Activated CD4-positive, alpha-beta T cell treated with anti-CD3 and anti-CD28 coated beads for 36 hours (primary cell): ENCODE data around the gene LTBP4. TPM values are rescaled to one million over a fixed set of nuclear protein-coding genes. Genes with fewer than 3 reads are reported as not detected.
"Not testable (repeated sequence)": the region's sequence is repeated elsewhere in the genome, so short reads cannot be mapped to it uniquely, and the experiment has no call there.

Experiments
- ATAC-seq: fragments of 200-7000 bp; cut with Tn5 transposase; one replicate; pipeline ENCODE4 v1.10.0; 2021; ENCODE audit warnings: mild to moderate bottlenecking, moderate library complexity
- CTCF ChIA-PET: fragments of 350-600 bp; sonication (Branson Sonifier 250); formaldehyde crosslinking; loops from one replicate; lab custom pipeline; 2021; ENCODE audit warnings: antibody characterized with exemption; lab: Charles Lee
- POLR2A ChIA-PET: fragments of 350-600 bp; sonication (Branson Sonifier 250); formaldehyde crosslinking; loops from one replicate; lab custom pipeline; 2021; ENCODE audit warnings: antibody characterized with exemption, inconsistent platforms; lab: Charles Lee
- DNase-seq: peaks from one replicate; pipeline ENCODE4 v3.0.0-alpha.2; 2020
- H3K27ac Mint-ChIP-seq: one replicate; pipeline ENCODE4 v1.8.0; 2021; ENCODE audit warnings: mixed read lengths
- H3K27me3 Mint-ChIP-seq: one replicate; pipeline ENCODE4 v1.8.0; 2021; ENCODE audit warnings: mixed read lengths
- H3K36me3 Mint-ChIP-seq: one replicate; pipeline ENCODE4 v1.8.0; 2021; ENCODE audit warnings: low read depth, mixed read lengths
- H3K4me1 Mint-ChIP-seq: one replicate; pipeline ENCODE4 v1.8.0; 2021; ENCODE audit warnings: mixed read lengths
- H3K4me3 Mint-ChIP-seq: one replicate; pipeline ENCODE4 v1.8.0; 2021; ENCODE audit warnings: mild to moderate bottlenecking, moderate library complexity, mixed read lengths
- H3K9me3 Mint-ChIP-seq: one replicate; pipeline ENCODE4 v1.8.0; 2021; ENCODE audit warnings: low read depth, mixed read lengths
- intact Hi-C, 2 experiments: fragments of 100-400 bp; cut with DNase I in 1 of 2; cut with micrococcal nuclease in 1 of 2; formaldehyde crosslinking; loops; one replicate each; pipeline versions ENCODE4 v1.14.2 to v1.15.1; 2022 to 2024; cut with DNase I, micrococcal nuclease
- total RNA-seq, 2 experiments: library from RNA; stranded (reverse); gene quantifications; one replicate each; pipeline ENCODE4 v1.2.3, GENCODE V29; 2021

The LTBP4 gene
- total RNA-seq, 2 experiments from 2014 or later = 142 to 145 TPM

DNA sequence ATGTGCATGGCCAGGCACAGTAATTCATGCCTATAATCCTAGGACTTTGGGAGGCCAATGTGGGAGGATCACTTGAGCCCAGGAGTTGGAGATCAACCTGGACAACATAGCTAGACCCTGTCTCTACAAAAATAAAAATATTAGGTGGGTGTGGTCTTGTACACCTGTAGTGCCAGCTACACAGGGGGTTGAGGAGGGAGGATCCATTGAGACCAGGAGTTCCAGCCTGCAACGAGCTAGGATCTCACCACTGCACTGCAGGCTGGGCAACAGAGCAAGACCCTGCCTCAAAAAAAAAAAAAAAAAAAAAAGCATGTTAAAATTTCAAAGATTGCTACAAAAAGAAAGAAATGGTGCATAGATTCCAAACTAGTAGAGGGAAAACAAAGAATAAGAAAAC lies 37.2 kb downstream of the LTBP4 start:
- no peaks in the 10 kb centered on the region for H3K9me3 Mint-ChIP-seq
- intact Hi-C loops = no loop called here
- ATAC-seq = no peak
- no peak overlapping the region for H3K4me3 Mint-ChIP-seq
- no peak for DNase-seq
- peaks cover 5% of the 10 kb centered on the region for H3K27me3 Mint-ChIP-seq
- ChIA-PET POLR2A (no interaction called here), CTCF (interaction anchor here (0.6 to 0.7 kb wide), 4 partner anchors 8 to 1041 kb away, joined by 3 read pairs; no protein-coding TSS in a partner anchor)
- no peaks in the 10 kb centered on the region for H3K36me3 Mint-ChIP-seq
- peaks cover 15% of the 10 kb centered on the region for H3K4me1 Mint-ChIP-seq
- H3K27ac Mint-ChIP-seq = no peak overlapping the region

GRCh38 chr19:40639638-40639982 lies 38.4 kb downstream of the LTBP4 start:
- ChIA-PET CTCF (no interaction called here), POLR2A (interaction anchor here (0.6 kb wide), 1 partner anchor 24 kb away, joined by 4 read pairs; no protein-coding TSS in a partner anchor)
- Mint-ChIP-seq H3K4me3 (no peak overlapping the region), H3K36me3 (no peaks in the 10 kb centered on the region), H3K4me1 (peaks cover 6% of the 10 kb centered on the region), H3K9me3 (no peaks in the 10 kb centered on the region), H3K27ac (no peak overlapping the region), H3K27me3 (peaks cover 5% of the 10 kb centered on the region)
- intact Hi-C loops = no loop called here
- no peak for DNase-seq
- no peak for ATAC-seq

- H3K27me3 Mint-ChIP-seq = peaks cover 1% of the 10 kb centered on the region
- intact Hi-C loops = no loop called here
- ChIA-PET CTCF (no interaction called here), POLR2A (no interaction called here)
- H3K4me1 Mint-ChIP-seq = peaks cover 5% of the 10 kb centered on the region
- no peak overlapping the region for H3K4me3 Mint-ChIP-seq
- no peaks in the 10 kb centered on the region for H3K36me3 Mint-ChIP-seq
- ATAC-seq (no peak), DNase-seq (no peak)
- no peak overlapping the region for H3K27ac Mint-ChIP-seq
- no peaks in the 10 kb centered on the region for H3K9me3 Mint-ChIP-seq
Observed at GRCh38 chr19:40640744-40641143, 39.6 kb downstream of the LTBP4 start.

DNA sequence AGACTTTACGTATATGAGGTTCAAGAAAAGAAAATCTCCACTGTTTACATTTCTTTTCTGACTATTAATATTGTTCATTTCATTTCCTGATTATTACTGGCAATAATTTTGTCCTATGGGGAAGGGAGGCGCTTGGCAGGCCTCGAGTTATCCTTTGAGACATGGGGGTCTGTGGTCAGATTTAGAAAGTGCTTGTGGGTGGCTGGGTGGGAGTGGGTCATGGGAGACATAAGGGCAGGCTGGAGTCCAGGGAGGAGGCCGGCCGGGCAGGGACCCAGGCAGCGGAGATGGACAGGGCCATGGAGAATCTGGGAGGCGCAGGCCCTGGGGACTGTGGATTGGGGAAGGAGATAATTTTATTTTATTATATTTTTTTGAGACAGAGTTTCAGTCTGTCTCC lies 40.1 kb downstream of the LTBP4 start:
- no peaks in the 10 kb centered on the region for H3K9me3 Mint-ChIP-seq
- intact Hi-C loops = no loop called here
- peaks cover 5% of the 10 kb centered on the region for H3K4me1 Mint-ChIP-seq
- no peaks in the 10 kb centered on the region for H3K36me3 Mint-ChIP-seq
- H3K27me3 Mint-ChIP-seq = peaks cover 2% of the 10 kb centered on the region
- CTCF ChIA-PET = no interaction called here
- DNase-seq (no peak), ATAC-seq (no peak)
- POLR2A ChIA-PET = no interaction called here
- H3K27ac Mint-ChIP-seq = no peak overlapping the region
- no peak overlapping the region for H3K4me3 Mint-ChIP-seq

- CTCF ChIA-PET = interaction anchor here (0.8 to 5.1 kb wide), 3 partner anchors 8 to 228 kb away, joined by 3 to 40 read pairs (median 5); partner anchors contain the start of gene RAB4B
- POLR2A ChIA-PET = no interaction called here
Observed at GRCh38 chr19:40642051-40642706, 41.0 kb downstream of the LTBP4 start.

GRCh38 chr19:40642757-40643305 lies 41.7 kb downstream of the LTBP4 start:
- H3K4me3 Mint-ChIP-seq = no peak overlapping the region
- intact Hi-C loops = no loop called here
- DNase-seq (no peak), ATAC-seq (no peak)
- ChIA-PET CTCF (interaction anchor here (0.8 to 5.1 kb wide), 3 partner anchors 8 to 228 kb away, joined by 3 to 40 read pairs (median 5); partner anchors contain the start of gene RAB4B), POLR2A (no interaction called here)
- H3K4me1 Mint-ChIP-seq = peaks cover 5% of the 10 kb centered on the region
- H3K36me3 Mint-ChIP-seq = no peaks in the 10 kb centered on the region
- H3K27me3 Mint-ChIP-seq = peaks cover 6% of the 10 kb centered on the region
- no peak overlapping the region for H3K27ac Mint-ChIP-seq
- no peaks in the 10 kb centered on the region for H3K9me3 Mint-ChIP-seq

More at GRCh38 chr19:40642051-40642706, 41.0 kb downstream of the LTBP4 start:
- DNase-seq (no peak), ATAC-seq (no peak)
- Mint-ChIP-seq H3K4me3 (no peak overlapping the region), H3K27ac (no peak overlapping the region), H3K4me1 (peaks cover 5% of the 10 kb centered on the region), H3K27me3 (peaks cover 6% of the 10 kb centered on the region), H3K36me3 (no peaks in the 10 kb centered on the region), H3K9me3 (no peaks in the 10 kb centered on the region)
- intact Hi-C loops = no loop called here

GRCh38 chr19:40646743-40647254 lies 45.6 kb downstream of the LTBP4 start:
- H3K4me1 Mint-ChIP-seq = no peaks in the 10 kb centered on the region
- ChIA-PET CTCF (interaction anchor here (1.2 to 5.1 kb wide), 2 partner anchors 12 to 85 kb away, joined by 3 to 40 read pairs; no protein-coding TSS in a partner anchor), POLR2A (interaction anchor here (0.6 kb wide), 1 partner anchor 587 kb away, joined by 9 read pairs; no protein-coding TSS in a partner anchor)
- peaks cover 6% of the 10 kb centered on the region for H3K27me3 Mint-ChIP-seq
- H3K4me3 Mint-ChIP-seq = no peak overlapping the region
- H3K27ac Mint-ChIP-seq = no peak overlapping the region
- DNase-seq (no peak), ATAC-seq (no peak)
- intact Hi-C loops = no loop called here
- no peaks in the 10 kb centered on the region for H3K36me3 Mint-ChIP-seq
- no peaks in the 10 kb centered on the region for H3K9me3 Mint-ChIP-seq

GRCh38 chr19:40649903-40650675 lies 48.9 kb downstream of the LTBP4 start:
- POLR2A ChIA-PET, H3K27ac Mint-ChIP-seq, H3K4me3 Mint-ChIP-seq, H3K27me3 Mint-ChIP-seq, intact Hi-C loops, ATAC-seq, H3K4me1 Mint-ChIP-seq, DNase-seq, H3K9me3 Mint-ChIP-seq, H3K36me3 Mint-ChIP-seq: not testable (repeated sequence)
- CTCF ChIA-PET = interaction anchor here (0.9 kb wide), 1 partner anchor 15 kb away, joined by 4 read pairs; no protein-coding TSS in a partner anchor

DNA sequence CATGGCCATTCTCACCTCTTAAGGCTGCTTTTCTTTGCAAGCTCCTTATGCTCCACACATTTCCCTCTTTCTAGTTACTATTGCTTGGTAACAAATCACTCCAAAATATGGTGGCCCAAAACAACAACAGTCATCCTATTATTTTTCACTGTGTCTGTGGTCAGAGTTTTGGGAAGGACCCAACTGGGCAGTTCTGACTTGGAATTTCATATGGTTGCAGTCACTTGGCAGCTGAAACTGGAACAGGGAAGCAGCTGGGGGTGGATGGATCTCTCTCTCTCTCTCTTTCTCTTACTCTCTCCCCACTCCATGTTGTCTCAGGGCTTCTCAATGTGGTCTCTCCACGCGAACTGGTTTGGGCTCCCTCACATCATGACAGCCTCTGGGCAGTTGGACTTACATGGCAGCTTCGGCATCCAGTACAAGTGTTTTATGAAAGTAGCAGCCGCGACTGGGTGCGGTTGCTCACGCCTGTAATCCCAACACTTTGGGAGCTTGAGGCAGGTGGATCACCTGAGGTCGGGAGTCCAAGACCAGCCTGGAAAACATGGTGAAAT lies 49.7 kb downstream of the LTBP4 start:
- POLR2A ChIA-PET = no interaction called here

GRCh38 chr19:40652303-40652702 lies 51.1 kb downstream of the LTBP4 start:
- POLR2A ChIA-PET, ATAC-seq: not testable (repeated sequence)
- CTCF ChIA-PET = interaction anchor here (0.6 to 1.4 kb wide), 2 partner anchors 18 to 19 kb away, joined by 3 to 5 read pairs; no protein-coding TSS in a partner anchor

More for the DNA sequence above, 49.7 kb downstream of the LTBP4 start:
- Mint-ChIP-seq H3K27me3 (peaks cover 4% of the 10 kb centered on the region), H3K36me3 (no peaks in the 10 kb centered on the region), H3K9me3 (no peaks in the 10 kb centered on the region), H3K4me3 (no peak overlapping the region), H3K4me1 (no peaks in the 10 kb centered on the region), H3K27ac (no peak overlapping the region)
- intact Hi-C loops = no loop called here
- DNase-seq = no peak
- CTCF ChIA-PET = interaction anchor here (0.6 to 0.9 kb wide), 2 partner anchors 16 to 186 kb away, joined by 3 to 4 read pairs; no protein-coding TSS in a partner anchor
- ATAC-seq = no peak

DNA sequence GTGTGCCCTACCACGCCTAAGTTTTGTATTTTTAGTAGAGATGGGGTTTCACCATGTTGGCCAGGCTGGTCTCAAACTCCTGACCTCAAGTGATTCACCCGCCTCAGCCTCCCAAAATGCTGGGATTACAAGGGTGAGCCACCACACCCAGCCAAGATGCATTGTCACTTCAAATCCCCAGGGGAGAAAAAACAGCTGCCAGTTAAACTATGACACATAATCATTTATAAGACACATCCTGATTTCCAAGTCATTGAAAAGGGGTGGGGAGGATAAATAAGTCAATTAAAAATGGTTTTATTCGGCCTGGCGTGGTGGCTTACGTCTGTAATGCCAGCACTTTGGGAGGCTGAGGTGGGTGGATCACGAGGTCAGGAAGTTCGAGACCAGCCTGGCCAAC lies 54.5 kb downstream of the LTBP4 start:
- H3K36me3 Mint-ChIP-seq, POLR2A ChIA-PET: not testable (repeated sequence)
- CTCF ChIA-PET = interaction anchor here (0.6 kb wide), 1 partner anchor 21 kb away, joined by 3 read pairs; no protein-coding TSS in a partner anchor

More at GRCh38 chr19:40652303-40652702, 51.1 kb downstream of the LTBP4 start:
- H3K4me3 Mint-ChIP-seq, H3K4me1 Mint-ChIP-seq, intact Hi-C loops, H3K27ac Mint-ChIP-seq, H3K27me3 Mint-ChIP-seq, DNase-seq, H3K36me3 Mint-ChIP-seq, H3K9me3 Mint-ChIP-seq: not testable (repeated sequence)

More for the DNA sequence above, 54.5 kb downstream of the LTBP4 start:
- H3K27ac Mint-ChIP-seq, H3K9me3 Mint-ChIP-seq, H3K4me1 Mint-ChIP-seq, H3K4me3 Mint-ChIP-seq, H3K27me3 Mint-ChIP-seq, ATAC-seq, DNase-seq, intact Hi-C loops: not testable (repeated sequence)
